Measurements from ENCODE around the gene BBC3. TPM values are rescaled to one million over a fixed set of nuclear protein-coding genes. Genes with fewer than 3 reads are reported as not detected.

The BBC3 gene
- total RNA-seq, 1 experiment from 2014 or later = 4.0 TPM

- Histone ChIP-seq H3K4me3 (ENCODE audit: low read length) (peak overlapping the region; percentile 64), H3K27me3 (ENCODE audit: low read length) (no peaks in the 10 kb centered on the region), H3K9ac (ENCODE audit: low read length) (peak overlapping the region; percentile 75), H4K20me1 (ENCODE audit: insufficient read depth, low read depth, low read length) (no peaks in the 10 kb centered on the region), H3K4me2 (ENCODE audit: low read depth, low read length, poor library complexity, severe bottlenecking) (peak overlapping the region; percentile 85), H3K4me1 (ENCODE audit: low read length) (peaks cover 42% of the 10 kb centered on the region), H3K27ac (ENCODE audit: low read length) (peak overlapping the region; percentile 44), H3K36me3 (ENCODE audit: insufficient read depth, low read length) (no peaks in the 10 kb centered on the region), H3K79me2 (ENCODE audit: low read length) (no peaks in the 10 kb centered on the region), H2AFZ (ENCODE audit: low read length) (peak overlapping the region; percentile 73; the same call in 1 of the 2 replicates), H3K9me2 (replicated peaks; ENCODE audit: insufficient read depth, low read length) (no peaks in the 10 kb centered on the region), H3K9me3 (ENCODE audit: low read length) (no peaks in the 10 kb centered on the region)
- DNase-seq = peak; percentile 95
These were observed 5.1 kb downstream of the BBC3 start for GRCh38 chr19:47225746-47226425.

- H2AFZ ChIP-seq (ENCODE audit: low read length) = no peak overlapping the region
- no peaks in the 10 kb centered on the region for H4K20me1 ChIP-seq (ENCODE audit: insufficient read depth, low read depth, low read length)
- no peaks in the 10 kb centered on the region for H3K79me2 ChIP-seq (ENCODE audit: low read length)
- H3K36me3 ChIP-seq (ENCODE audit: insufficient read depth, low read length) = no peaks in the 10 kb centered on the region
- H3K9me2 ChIP-seq (replicated peaks; ENCODE audit: insufficient read depth, low read length) = no peaks in the 10 kb centered on the region
- no peaks in the 10 kb centered on the region for H3K9me3 ChIP-seq (ENCODE audit: low read length)
- no peak overlapping the region for H3K4me2 ChIP-seq (ENCODE audit: low read depth, low read length, poor library complexity, severe bottlenecking)
- no peak overlapping the region for H3K9ac ChIP-seq (ENCODE audit: low read length)
- H3K27ac ChIP-seq (ENCODE audit: low read length) = no peak overlapping the region
- no peak for DNase-seq
- no peak overlapping the region for H3K4me3 ChIP-seq (ENCODE audit: low read length)
- peaks cover 12% of the 10 kb centered on the region for H3K4me1 ChIP-seq (ENCODE audit: low read length)
- no peaks in the 10 kb centered on the region for H3K27me3 ChIP-seq (ENCODE audit: low read length)
These were observed 9.1 kb downstream of the BBC3 start for GRCh38 chr19:47221890-47222289.

DNA sequence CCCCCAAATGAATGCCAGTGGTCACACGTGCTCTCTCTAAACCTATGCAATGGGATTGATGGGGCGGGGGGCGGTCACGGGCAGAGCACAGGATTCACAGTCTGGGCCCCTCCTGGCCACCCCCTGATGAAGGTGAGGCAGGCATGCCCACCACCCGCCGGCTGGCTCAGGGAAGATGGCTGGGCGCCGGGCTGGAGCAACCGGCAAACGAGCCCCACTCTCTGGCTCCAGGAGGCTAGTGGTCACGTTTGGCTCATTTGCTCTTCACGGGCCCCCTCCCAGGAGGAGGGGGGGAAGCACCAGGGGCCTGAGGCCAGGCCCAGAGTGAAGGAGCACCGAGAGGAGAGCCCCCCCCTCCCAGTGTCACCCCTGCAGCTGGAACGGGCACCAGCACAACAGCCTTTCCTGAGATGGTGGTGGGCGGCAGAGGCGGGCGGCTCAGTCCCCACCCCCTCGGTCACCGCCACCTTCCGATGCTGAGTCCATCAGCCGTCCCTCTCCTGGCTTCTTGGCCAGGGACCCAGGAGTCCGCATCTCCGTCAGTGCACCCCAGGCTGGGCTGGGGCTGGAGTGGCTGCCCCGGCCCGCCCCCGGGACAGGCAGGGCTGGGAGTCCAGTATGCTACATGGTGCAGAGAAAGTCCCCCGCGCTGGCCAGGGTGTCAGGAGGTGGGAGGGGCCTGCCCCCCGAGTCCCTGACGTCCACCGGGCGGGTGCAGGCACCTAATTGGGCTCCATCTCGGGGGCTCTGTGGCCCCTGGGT, 9.7 kb downstream of the BBC3 start:
- no peak overlapping the region for H3K4me3 ChIP-seq (ENCODE audit: low read length)
- no peaks in the 10 kb centered on the region for H3K79me2 ChIP-seq (ENCODE audit: low read length)
- peaks cover 6% of the 10 kb centered on the region for H3K4me1 ChIP-seq (ENCODE audit: low read length)
- H3K27me3 ChIP-seq (ENCODE audit: low read length) = no peaks in the 10 kb centered on the region
- H3K4me2 ChIP-seq (ENCODE audit: low read depth, low read length, poor library complexity, severe bottlenecking) = no peak overlapping the region
- no peaks in the 10 kb centered on the region for H3K36me3 ChIP-seq (ENCODE audit: insufficient read depth, low read length)
- no peak for DNase-seq
- no peak overlapping the region for H3K27ac ChIP-seq (ENCODE audit: low read length)
- no peaks in the 10 kb centered on the region for H3K9me2 ChIP-seq (replicated peaks; ENCODE audit: insufficient read depth, low read length)
- H3K9ac ChIP-seq (ENCODE audit: low read length) = no peak overlapping the region
- H4K20me1 ChIP-seq (ENCODE audit: insufficient read depth, low read depth, low read length) = no peaks in the 10 kb centered on the region
- no peaks in the 10 kb centered on the region for H3K9me3 ChIP-seq (ENCODE audit: low read length)
- H2AFZ ChIP-seq (ENCODE audit: low read length) = no peak overlapping the region

DNA sequence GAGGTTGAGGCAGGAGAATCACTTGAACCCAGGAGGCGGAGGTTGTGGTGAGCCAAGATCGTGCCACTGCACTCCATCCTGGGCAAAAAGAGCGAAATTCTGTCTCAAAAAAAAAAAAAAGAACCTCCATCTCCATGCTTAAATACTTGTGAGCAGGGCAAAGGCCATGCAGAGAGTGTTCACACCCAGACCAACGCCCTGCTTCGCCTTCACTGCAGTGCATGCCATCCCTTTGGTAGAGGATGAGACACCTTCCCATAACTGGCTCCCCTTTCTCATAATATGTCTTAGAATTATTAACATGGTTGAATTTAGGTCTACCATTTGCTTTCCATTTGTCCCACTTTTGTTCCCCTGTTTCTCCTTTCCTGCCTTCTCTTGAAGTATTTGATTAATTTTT, 15.4 kb downstream of the BBC3 start:
- DNase-seq = no peak

DNA sequence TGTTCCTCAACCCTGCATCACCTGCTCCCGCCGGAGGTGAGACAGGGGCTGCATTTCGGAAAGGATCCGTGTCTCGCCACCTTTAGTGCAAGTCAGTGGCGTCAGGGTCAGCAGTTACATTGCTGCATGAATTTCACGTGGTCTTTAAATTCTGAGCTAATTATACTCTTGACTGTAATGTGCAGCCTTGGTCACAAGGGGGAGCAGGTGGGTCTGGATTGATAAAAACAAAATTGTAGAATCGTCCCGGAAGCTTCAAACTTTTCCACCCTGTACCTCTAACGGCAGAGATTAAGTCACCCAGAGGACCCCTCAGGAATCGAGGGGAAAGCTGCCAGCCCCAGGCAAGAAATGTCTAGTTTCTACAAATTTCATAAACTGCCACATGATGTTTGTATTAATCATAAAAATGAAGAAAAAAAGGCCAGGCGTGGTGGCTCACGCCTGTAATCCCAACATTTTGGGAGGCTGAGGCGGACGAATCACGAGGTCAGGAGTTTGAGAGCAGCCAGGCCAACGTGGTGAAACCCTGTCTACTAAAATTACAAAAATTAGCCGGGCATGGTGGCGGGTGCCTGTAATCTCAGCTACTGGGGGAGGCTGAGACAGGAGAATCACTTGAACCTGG, 20.2 kb downstream of the BBC3 start:
- peak; percentile 92 for DNase-seq
- no peak overlapping the region for H3K4me2 ChIP-seq (ENCODE audit: low read depth, low read length, poor library complexity, severe bottlenecking)
- peak overlapping the region; percentile 8; the same call in 1 of the 2 replicates for H3K9ac ChIP-seq (ENCODE audit: low read length)
- no peaks in the 10 kb centered on the region for H3K9me2 ChIP-seq (replicated peaks; ENCODE audit: insufficient read depth, low read length)
- no peaks in the 10 kb centered on the region for H3K9me3 ChIP-seq (ENCODE audit: low read length)
- H2AFZ ChIP-seq (ENCODE audit: low read length) = no peak overlapping the region
- no peaks in the 10 kb centered on the region for H3K27me3 ChIP-seq (ENCODE audit: low read length)
- H4K20me1 ChIP-seq (ENCODE audit: insufficient read depth, low read depth, low read length) = no peaks in the 10 kb centered on the region
- H3K79me2 ChIP-seq (ENCODE audit: low read length) = no peaks in the 10 kb centered on the region
- no peak overlapping the region for H3K4me3 ChIP-seq (ENCODE audit: low read length)
- H3K27ac ChIP-seq (ENCODE audit: low read length) = peak overlapping the region; percentile 50; the same call in 1 of the 2 replicates
- peaks cover 17% of the 10 kb centered on the region for H3K4me1 ChIP-seq (ENCODE audit: low read length)
- 0 out of 2 replicates have a peak, but pooled peaks cover 6% of the 10 kb centered on the region for H3K36me3 ChIP-seq (ENCODE audit: insufficient read depth, low read length)

More for the DNA sequence above, 15.4 kb downstream of the BBC3 start:
- Histone ChIP-seq H3K9me2 (replicated peaks; ENCODE audit: insufficient read depth, low read length) (no peaks in the 10 kb centered on the region), H4K20me1 (ENCODE audit: insufficient read depth, low read depth, low read length) (no peaks in the 10 kb centered on the region), H3K79me2 (ENCODE audit: low read length) (no peaks in the 10 kb centered on the region), H3K9me3 (ENCODE audit: low read length) (no peaks in the 10 kb centered on the region), H3K27ac (ENCODE audit: low read length) (no peak overlapping the region), H3K4me3 (ENCODE audit: low read length) (no peak overlapping the region), H3K36me3 (ENCODE audit: insufficient read depth, low read length) (0 out of 2 replicates have a peak, but pooled peaks cover 6% of the 10 kb centered on the region), H3K4me2 (ENCODE audit: low read depth, low read length, poor library complexity, severe bottlenecking) (no peak overlapping the region), H3K27me3 (ENCODE audit: low read length) (no peaks in the 10 kb centered on the region), H3K9ac (ENCODE audit: low read length) (no peak overlapping the region), H2AFZ (ENCODE audit: low read length) (no peak overlapping the region), H3K4me1 (ENCODE audit: low read length) (peaks cover 4% of the 10 kb centered on the region)

GRCh38 chr19:47210180-47210490, 20.9 kb downstream of the BBC3 start:
- H4K20me1 ChIP-seq (ENCODE audit: insufficient read depth, low read depth, low read length) = no peaks in the 10 kb centered on the region
- H3K4me3 ChIP-seq (ENCODE audit: low read length) = no peak overlapping the region
- H3K4me1 ChIP-seq (ENCODE audit: low read length) = peaks cover 17% of the 10 kb centered on the region
- H3K9ac ChIP-seq (ENCODE audit: low read length) = peak overlapping the region; percentile 8; the same call in 1 of the 2 replicates
- H3K9me3 ChIP-seq (ENCODE audit: low read length) = no peaks in the 10 kb centered on the region
- no peak overlapping the region for H3K4me2 ChIP-seq (ENCODE audit: low read depth, low read length, poor library complexity, severe bottlenecking)
- H3K27ac ChIP-seq (ENCODE audit: low read length) = peak overlapping the region; percentile 50
- no peak for DNase-seq
- no peaks in the 10 kb centered on the region for H3K79me2 ChIP-seq (ENCODE audit: low read length)
- H3K27me3 ChIP-seq (ENCODE audit: low read length) = no peaks in the 10 kb centered on the region
- 0 out of 2 replicates have a peak, but pooled peaks cover 6% of the 10 kb centered on the region for H3K36me3 ChIP-seq (ENCODE audit: insufficient read depth, low read length)
- no peak overlapping the region for H2AFZ ChIP-seq (ENCODE audit: low read length)
- H3K9me2 ChIP-seq (replicated peaks; ENCODE audit: insufficient read depth, low read length) = no peaks in the 10 kb centered on the region

- Histone ChIP-seq H3K79me2 (ENCODE audit: low read length) (no peaks in the 10 kb centered on the region), H4K20me1 (ENCODE audit: insufficient read depth, low read depth, low read length) (no peaks in the 10 kb centered on the region), H3K9ac (ENCODE audit: low read length) (0 out of 2 replicates have a peak overlapping the region, but pooled peaks have one; percentile 8), H3K9me3 (ENCODE audit: low read length) (no peaks in the 10 kb centered on the region), H3K27me3 (ENCODE audit: low read length) (no peaks in the 10 kb centered on the region), H3K4me1 (ENCODE audit: low read length) (peaks cover 17% of the 10 kb centered on the region), H3K27ac (ENCODE audit: low read length) (peak overlapping the region; percentile 50), H2AFZ (ENCODE audit: low read length) (no peak overlapping the region), H3K9me2 (replicated peaks; ENCODE audit: insufficient read depth, low read length) (no peaks in the 10 kb centered on the region), H3K36me3 (ENCODE audit: insufficient read depth, low read length) (0 out of 2 replicates have a peak, but pooled peaks cover 12% of the 10 kb centered on the region), H3K4me2 (ENCODE audit: low read depth, low read length, poor library complexity, severe bottlenecking) (no peak overlapping the region), H3K4me3 (ENCODE audit: low read length) (no peak overlapping the region)
- peak; percentile 54 for DNase-seq
These were observed 21.4 kb downstream of the BBC3 start for GRCh38 chr19:47209319-47210179.

All from Karpas-422 (cell line).